NK-92 (cell line): ENCODE data around the gene MMP24OS.
"Not testable (repeated sequence)": the region's sequence is repeated elsewhere in the genome, so short reads cannot be mapped to it uniquely, and the experiment has no call there.

ENCODE experiments used
- DNase-seq: peaks from one replicate; lab custom pipeline; 2025; ENCODE audit not compliant: unreplicated experiment; lab: John Stamatoyannopoulos, UW

The MMP24OS gene

DNA sequence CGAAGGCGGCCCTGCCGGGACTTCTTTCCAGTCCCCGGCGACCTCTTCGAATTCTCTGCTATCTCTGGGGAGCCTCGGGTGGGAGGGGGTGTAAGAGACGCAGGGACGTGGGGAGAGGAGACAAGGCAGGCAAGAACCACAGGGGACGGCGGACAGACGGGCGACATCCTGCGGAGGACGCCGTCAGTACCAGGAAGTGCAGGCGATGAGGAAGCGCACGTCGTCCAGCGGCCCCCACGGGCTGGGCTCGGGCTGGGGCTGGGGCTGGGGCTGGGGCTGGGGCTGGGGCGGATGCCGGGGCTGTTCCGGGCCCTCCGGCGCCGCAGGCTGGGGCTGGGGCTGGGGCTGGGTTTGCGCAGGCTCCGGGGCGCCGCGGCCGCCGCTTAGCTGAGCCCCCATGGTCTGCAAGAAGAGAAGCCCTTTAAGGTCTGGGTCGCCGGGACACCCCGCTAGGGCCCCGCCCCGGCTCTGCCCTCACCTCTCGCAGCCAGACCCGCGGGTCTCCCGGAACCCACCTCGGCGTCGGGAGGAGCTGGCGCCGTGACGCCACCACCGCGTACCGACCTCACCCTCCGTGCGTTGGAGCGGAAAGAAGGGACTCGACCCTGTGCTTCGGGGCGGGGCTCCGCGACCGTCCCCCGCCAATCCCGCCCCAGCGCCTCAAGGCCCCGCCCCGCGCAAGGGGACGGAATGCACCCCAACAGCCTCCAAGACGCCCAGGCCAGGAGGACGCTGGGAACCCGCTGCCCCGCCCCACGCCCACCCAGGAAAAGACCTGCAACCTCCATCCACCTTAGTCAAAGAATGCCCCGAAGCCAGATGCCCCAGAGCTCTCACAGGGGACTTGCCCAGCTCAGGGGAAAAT is at the start of gene MMP24OS:
Gene MMP24OS (minus strand): TSS at position 592 of the 865 bp plus-strand sequence. CDS start 193 bp downstream, at position 399.
- peak; percentile 34 for DNase-seq

DNA sequence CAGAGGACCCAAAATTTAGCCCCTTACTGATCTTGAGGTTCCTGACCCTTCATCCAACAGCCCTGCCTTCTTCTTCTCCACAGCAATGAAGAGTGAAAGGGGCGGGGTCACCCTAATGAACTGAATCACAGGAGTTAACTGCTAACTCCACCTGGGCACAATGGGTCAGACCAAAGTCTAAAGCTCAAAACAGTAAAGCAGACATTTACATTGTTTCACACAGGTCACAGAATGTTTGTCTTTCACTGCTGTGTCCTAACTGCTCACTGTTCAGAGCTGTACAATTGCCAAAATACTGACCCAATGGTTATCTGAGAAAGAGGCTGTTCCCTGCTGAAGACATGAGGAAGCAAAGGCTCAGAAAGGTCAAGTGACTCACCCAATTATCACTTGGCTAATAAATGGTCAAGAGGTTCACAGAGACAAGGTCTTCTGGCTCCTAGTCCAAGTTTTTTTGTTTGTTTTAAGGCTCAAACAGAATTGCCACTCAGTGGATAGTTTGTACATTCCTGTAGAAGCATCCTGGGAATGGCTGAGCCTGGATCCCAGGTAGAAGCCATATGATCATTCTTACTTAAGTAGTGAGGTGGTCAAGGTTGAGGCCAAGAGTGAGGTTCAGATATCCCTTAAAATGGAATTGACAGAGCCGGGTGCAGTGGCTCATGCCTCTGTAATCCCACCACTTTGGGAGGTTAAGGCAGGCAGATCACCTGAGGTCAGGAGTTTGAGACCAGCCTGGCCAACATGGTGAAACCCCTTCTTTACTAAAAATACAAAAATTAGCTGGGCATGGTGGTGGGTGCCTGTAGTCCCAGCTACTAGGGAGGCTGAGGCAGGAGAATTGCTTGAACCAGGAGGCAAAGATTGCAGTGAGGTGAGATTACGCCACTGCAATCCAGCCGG is 49.4 kb upstream of the MMP24OS start:
- DNase-seq = no peak

DNA sequence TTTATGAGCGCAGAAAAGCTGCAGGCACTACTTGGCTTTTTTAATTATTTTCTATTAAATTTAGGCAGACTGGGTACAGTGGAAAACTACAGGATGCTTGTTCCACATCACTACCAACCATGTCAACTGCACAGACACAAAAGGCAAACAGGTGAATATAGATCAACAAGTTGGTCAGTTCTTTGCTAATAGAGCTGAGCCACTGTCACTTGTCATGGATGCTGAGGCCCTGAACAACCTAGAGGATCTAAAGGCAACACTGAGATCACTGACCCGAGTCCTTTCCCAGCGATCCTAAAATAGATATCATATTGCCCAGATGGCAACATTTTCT is 48.8 kb upstream of the MMP24OS start:
- DNase-seq = no peak

DNA sequence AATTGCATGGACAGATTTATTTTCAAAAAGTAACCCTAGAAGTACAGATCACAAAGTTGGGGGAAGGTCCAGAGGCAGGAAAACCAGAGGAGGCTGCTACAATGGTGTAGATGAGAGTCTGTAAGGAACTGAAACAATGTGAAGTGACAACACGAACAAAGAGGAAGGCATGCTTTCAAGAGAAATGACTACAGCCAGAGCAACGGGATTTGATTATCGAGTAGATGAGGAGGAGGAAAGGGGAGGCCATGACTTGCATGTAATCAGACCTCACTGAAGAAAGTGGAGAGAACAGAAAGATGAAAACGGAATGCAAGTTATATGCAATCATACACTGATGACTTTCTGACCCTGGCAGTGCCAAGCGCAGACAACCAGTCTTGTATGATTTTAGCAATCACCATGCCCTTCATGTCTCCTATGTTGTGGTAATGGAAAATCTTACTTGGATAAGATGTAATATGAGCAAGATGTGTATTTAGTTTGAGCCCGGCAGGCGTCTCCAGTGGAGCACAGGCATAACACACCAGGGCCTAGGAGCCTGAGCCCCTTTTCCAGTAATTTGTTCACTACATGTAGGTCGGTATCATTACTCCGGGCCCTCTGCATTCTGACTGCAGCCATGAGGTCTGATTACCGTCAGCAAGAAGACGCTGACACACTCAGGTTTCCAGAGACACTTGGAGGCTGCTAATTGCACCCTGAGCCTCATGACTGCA is 48.3 kb upstream of the MMP24OS start:
- DNase-seq = no peak

DNA sequence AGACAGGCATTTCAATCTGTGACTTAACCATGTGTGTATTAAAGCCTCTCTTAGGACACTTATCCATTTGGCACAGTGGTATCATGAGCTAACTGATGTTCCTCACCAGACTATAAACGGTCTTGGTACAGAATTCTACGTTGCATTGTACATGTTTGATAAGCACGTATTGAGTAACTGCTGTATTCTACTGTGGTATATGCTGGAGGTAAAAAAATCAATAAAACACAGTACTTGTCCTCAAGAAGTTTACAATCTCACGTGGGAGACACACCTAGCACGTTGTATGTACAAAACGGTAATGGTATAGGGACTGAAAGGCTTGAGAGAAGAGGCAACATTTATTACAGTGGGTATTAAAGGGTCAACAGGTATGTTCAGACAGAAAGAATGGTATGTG is 47.5 kb upstream of the MMP24OS start:
- no peak for DNase-seq

DNA sequence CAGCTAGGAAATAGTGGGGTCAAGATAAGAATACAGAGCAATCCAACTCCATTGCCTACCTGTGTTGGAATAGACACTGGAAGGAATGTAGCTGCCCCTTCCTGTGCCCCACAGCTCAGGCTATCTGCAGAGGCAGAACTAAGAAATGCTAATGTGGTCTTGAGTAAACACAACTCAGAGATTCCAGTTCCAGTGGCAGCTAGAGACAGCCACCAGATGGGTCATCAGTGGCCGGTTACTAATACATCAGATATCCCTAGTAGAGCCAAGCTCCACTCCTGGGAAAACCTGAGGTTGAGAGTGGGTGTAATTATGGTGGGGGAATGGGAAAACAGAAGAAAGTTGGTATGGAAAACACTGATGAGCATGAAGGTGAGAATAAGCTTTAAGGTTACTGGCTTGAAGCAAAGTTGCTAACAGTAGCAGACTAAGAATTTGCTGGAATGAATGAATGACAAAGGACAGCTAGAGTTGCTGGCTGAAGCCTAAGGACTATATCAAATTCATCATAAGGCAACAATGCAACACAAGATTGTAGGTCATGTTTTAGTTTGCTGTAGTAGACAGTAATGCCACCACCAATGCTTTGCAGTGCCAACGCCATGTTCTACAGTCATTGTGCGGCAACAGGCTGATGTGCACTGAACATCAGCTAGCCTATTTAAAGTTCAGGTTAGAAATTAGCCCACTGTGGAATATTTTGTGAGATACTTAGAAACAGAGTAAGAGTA is 42.6 kb upstream of the MMP24OS start:
- DNase-seq = no peak

DNA sequence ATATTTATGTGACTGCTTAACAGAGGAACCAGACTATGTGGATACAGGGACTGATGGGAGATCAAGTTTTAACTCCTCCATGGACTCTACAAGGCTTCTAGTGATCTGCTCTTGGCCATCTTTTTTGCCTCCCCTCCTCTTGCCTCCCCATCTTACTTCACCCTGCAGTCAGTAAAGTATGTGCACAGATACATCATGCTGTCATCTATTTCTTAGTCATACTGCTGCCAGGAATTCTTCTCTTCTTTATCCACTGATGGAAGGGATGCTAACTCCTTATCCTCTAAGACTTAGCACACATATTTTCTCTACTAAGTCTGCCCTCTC is 41.9 kb upstream of the MMP24OS start:
- DNase-seq = no peak

DNA sequence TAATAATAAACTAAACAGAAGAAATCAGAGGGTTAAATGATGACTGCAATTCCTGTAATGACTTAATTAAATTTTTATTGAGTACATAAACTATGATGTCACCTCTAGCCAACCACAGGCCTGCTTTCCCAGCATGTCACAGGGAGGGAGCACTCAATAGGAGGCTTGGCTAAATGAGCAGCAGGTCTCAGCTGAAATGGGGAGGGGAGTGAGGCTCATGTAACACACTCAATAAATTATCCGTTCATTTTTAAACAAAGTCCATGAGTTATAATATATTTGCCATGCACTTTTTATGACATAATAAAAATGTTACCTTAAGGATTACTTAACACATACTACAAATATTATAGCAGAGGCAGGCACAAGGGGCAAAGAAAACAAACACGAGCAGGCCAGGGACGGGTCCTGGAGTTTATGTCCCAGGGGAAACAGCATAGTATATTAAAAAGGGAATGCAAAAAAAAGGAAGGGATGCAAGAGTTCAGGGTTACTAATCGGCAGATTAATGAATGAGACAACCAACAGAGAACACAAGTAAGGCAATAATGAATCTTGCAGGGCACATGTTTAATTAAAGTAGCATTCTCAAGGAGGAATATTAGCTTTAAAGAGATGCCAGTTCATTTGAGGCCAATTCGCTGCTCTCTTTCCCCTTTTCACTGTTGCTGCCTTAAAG is 41.4 kb upstream of the MMP24OS start:
- no peak for DNase-seq

DNA sequence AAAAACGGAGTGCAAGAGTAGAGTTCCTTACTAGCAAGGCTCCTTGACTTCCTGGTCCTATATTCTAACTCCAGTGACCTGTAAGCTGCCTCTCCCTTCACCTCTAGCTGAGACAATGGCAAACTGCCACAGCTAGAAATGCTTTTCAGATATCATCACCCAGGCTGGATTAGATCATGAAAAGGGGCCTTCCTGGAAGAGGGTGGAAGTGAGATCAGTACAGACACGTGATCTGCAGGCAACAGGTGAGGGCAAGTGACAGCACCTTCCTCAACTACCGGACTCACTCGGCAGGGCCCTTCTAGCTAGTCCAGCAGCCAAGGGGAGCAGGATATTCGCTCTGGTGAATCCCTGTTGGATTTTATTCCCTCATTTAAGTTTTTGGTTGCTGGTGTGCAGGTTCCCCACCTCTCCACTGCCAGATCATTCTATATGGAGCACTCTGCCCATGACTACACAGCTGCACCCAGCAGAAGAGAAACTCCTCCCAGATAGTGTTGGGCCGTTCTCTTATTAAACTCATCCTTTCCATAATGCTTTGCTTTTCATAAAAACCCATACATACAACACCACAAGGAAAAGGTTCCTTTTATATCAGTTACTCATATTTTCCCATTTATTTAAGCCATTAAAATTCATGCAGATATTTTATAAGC is 40.7 kb upstream of the MMP24OS start:
- no peak for DNase-seq

DNA sequence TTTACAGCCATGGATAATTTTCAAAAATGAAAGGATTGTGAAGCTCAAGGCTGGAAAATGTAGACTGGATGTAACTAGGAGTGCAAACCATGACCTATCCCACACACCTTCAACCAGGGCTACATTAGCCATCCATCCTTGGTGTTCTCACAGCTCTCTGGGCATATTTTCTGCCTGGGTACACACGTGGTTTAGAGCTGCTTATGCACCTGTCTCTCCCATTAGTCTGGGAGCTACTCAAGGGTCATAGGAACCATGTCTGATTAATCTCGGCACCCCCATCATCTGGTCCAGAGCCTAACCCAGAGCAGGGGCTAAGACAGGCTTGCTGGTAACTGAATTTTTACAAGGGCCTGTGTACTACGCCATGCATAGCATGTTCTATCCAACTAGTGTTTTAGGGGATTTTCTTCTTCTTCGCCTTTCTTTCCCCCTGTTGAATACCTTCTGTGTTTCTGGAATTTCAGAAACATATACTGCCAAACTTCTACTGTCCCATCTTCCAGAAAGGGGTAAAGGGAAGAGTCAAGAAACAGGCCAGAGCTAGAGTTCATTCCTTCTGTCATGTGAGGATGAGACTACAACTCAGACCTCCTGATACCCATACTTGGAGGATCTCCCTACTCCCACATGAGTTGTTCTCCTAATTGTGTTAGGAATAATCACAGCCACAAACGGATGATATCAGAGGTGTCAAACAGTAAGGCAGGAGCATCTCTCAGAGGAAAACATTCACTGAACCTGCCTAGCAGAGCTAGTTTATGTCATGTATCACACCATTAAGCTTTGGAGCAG is 39.7 kb upstream of the MMP24OS start:
- no peak for DNase-seq

DNA sequence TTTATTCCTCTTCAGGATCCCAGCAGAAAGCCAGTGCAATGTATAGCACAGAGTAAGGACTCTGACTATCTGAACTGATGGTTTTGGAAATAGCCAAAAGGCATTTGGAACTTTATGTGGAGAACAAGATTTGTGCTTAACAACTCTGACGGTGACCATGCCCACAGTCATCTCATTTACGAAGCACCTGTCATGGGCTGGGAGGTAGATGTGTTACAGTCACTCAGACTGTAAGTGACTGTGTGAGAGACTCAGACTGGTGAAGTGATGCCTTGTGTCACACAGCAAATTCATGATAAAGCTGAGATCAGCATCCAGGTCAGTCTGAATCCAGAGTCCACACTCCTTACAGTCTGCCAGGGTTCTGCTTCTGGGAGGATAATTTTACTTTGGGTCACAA is 38.2 kb upstream of the MMP24OS start:
- no peak for DNase-seq

DNA sequence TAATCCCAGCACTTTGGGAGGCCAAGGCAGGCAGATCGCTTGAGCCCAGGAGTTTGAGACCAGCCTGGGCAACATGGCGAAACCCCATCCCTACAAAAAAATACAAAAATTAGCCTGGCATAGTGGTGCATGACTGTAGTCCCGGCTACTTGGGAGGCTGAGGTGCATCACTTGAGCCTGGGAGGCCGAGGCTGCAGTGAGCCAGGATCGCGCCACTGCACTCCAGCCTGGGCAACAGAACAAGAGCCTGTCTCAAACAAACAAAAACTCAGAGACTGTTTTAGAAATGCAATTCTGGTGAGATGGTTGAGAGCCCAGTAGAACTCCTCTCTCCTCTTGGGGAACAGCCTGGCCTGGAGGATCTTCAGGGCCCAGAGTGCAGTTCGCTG is 37.7 kb upstream of the MMP24OS start:
- DNase-seq = not testable (repeated sequence)

DNA sequence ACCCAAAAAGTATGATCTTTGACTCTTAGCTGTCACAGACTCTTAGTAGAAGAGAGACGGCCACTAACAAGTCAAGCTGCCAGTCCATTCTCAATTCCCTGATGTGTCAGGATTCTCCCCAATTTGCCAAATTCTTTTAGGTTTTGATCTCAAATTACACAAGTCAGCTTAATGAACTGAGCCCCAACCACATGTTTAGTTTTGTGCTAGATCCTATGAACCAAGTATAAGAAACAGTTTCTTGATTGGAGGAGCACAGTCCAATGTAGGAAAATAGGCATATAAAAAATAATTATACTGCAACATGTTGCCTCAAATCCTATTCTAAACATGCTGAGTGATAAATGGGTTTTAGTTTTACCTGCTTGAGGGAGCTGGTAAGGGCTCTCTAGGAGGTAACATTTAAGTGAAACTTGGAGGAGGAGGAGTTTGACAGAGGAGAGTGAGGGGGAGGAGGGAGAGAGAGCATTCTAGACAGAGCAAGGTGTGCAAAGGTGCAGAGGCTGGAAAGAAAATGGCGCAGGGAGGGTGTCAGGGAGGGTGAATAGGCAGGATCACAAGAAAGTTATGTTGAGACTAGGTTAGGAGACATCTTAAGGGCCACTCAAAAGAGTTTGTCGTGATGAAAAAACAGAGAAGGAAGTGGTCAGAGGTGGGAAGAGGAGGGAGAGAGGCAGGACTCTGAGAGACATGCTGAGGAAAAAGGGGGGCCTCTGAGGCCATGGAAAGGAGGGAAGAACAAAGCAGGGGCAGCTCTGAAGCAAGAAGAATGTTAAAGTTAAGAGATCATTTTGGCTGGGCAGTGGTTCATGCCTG is 37.1 kb upstream of the MMP24OS start:
- no peak for DNase-seq

DNA sequence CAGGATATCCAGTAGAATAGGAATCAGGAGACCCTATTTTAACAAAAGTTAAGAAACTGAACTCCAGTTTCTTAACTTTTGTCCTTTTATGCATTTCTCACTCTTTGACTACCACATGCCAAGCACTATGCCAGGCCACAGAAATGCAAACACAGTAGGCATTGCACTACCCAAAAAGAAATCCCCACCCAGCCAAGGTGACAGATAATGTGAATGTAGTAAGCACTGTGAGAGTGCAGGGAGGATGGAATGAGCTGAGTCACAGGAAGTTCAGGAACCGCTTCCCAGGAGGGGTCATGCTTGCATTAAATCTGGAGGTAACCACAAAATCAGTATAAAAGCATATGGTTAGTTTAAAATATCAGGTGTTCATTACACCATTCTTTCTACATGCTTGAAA is 34.4 kb upstream of the MMP24OS start:
- no peak for DNase-seq

DNA sequence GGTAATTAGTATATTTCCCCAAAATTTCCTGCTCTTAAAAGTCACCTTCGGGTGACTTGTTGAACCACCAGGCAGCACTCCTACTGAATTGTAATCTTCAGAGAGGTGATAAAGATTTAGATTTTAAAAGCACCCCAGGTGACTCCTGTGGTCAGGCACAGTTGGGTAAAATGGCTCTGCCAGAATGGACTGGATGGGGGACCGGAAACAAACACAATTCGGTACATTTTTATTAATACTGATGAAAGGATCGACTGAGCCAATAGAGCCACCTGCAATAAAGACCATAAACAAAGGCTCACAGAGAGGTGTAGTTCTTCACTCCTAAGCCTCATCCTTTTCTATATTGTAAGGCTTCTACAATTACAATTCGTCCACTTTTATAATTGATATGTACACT is 33.9 kb upstream of the MMP24OS start:
- DNase-seq = no peak

DNA sequence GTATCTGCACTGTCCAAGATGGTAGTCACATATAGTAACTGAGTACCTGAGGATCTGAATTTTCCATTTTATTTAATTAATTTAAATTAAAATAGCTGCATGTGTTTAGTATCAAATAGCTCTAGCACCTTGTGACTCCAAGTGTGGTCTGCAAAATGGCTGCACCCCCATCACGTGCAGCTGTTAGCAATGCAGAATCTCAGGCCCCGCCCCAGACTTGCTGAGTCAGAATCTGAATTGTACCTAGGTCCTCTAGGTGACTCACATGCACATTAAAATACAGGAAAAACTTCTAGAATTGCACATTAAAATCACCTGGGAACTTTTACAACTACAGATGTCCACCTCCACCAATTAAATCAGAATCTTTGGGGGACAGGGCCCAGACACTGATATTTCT is 33.5 kb upstream of the MMP24OS start:
- no peak for DNase-seq

DNA sequence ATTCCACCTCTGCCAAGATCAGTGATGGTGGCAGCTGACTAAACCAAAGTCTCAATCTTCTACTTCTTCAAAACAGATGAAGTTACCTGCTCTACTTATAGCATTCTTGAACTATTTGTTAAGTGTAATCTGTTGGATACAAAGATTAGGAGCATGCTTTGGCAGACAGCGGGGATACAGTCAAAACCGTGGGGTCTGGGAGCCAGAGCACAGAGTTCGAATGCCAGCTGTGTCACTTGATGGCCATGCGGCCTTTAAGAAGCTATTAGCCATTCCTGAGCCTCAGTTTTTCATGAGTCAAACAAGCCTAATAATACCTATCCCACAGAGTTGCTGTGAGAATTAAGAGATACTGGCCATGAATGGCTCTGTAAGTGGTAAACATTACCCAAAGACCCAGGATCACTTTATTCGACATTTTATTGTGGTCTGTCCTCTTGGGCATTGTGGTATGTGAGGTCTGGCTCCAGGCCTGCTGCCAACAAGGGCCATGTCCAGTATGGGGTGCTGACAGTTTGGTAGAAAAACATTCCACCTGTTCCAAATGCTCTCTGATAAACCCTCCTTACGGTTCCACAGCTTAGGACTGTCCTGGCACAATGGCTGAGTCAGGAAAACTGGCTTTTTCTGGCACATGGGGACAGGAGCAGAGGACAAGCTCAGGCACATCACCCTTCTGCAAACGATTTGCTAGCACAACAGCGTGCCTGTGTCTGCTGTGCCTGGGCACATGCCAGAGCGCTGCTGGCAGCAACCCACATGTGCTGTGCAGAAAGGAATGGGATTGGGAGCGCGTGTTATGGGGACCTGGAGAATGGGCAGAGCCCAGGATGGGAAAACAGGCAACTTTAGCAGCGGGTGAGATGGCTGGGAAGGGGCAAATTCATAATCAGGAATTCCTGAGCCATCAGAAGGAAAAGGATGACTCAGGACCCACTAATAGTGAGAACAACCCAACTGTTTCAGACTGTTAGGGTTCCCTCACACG is 30.0 kb upstream of the MMP24OS start:
- no peak for DNase-seq
